ENCODE measurements around the gene APBB2. TPM values are rescaled to one million over a fixed set of nuclear protein-coding genes. Genes with fewer than 3 reads are reported as not detected.

The APBB2 gene
- polyA plus RNA-seq, 3 donors: 0.15 to 0.33 TPM; not detected in 1

- DNase-seq: no peak
- peaks cover 0 to 2% (median 2%) of the 10 kb centered on the region in 3 donors for H3K27me3 Mint-ChIP-seq (ENCODE audit: low read depth in 3 of 3)
- no peaks in the 10 kb centered on the region for H3K27me3 ChIP-seq (ENCODE audit: control insufficient read depth in 2 of 2, insufficient read depth in 2 of 2, low read length in 2 of 2)
- H3K9ac ChIP-seq (ENCODE audit: insufficient read depth, low read length, poor library complexity, severe bottlenecking): no peak overlapping the region
- H3K4me3 Mint-ChIP-seq: no peak overlapping the region
- H3K4me3 ChIP-seq (replicated peaks in 1 of 3; ENCODE audit: low read depth in 2 of 3, low read length in 3 of 3): no peak overlapping the region
- no peaks in the 10 kb centered on the region for H4K20me1 ChIP-seq (ENCODE audit: insufficient read depth, low read length)
- intact Hi-C loops (cut with micrococcal nuclease): no loop called here
- H3K4me2 ChIP-seq (replicated peaks; ENCODE audit: extremely low read depth, low read length, poor library complexity, severe bottlenecking): no peak overlapping the region
- no peaks in the 10 kb centered on the region for H3K9me3 ChIP-seq (replicated peaks in 1 of 2; ENCODE audit: control insufficient read depth in 1 of 2, insufficient read depth in 1 of 2, low read length in 2 of 2)
- H3K27ac Mint-ChIP-seq: peak overlapping the region in 1 of 7 donors; percentile 60
- peaks cover 29% of the 10 kb centered on the region for H3K4me1 Mint-ChIP-seq
- no peak overlapping the region for H3K27ac ChIP-seq (ENCODE audit: low read depth in 1 of 2, low read length in 2 of 2)
- no peak for TF ChIP-seq CTCF (IDR thresholded peaks at IDR 0.05)
- H3K36me3 ChIP-seq (replicated peaks in 1 of 2; ENCODE audit: control insufficient read depth in 1 of 2, insufficient read depth in 2 of 2, low read length in 2 of 2): no peaks in the 10 kb centered on the region
- WGBS (ENCODE audit: insufficient coverage): no CpG with 5 or more reads among the region's 3 CpGs
- H3K36me3 Mint-ChIP-seq: peaks cover 0 to 2% of the 10 kb centered on the region in 2 donors
- peaks cover 13 to 25% of the 10 kb centered on the region in 2 donors for H3K4me1 ChIP-seq (ENCODE audit: control insufficient read depth in 1 of 2, insufficient read depth in 2 of 2, low read length in 2 of 2)
- H2AFZ ChIP-seq (ENCODE audit: insufficient read depth, low read depth, low read length, poor library complexity, severe bottlenecking): no peak overlapping the region
- H3K79me2 ChIP-seq (ENCODE audit: insufficient read depth, low read length): no peaks in the 10 kb centered on the region
- H3K9me3 Mint-ChIP-seq: peaks cover 0 to 2% (median 0%) of the 10 kb centered on the region in 7 donors
Measured at GRCh38 chr4:40987151-40987550, 227.2 kb downstream of the APBB2 start.

- no peak for DNase-seq
- no peaks in the 10 kb centered on the region for H4K20me1 ChIP-seq (ENCODE audit: insufficient read depth, low read length)
- H3K79me2 ChIP-seq (ENCODE audit: insufficient read depth, low read length): no peaks in the 10 kb centered on the region
- H2AFZ ChIP-seq (ENCODE audit: insufficient read depth, low read depth, low read length, poor library complexity, severe bottlenecking): no peak overlapping the region
- intact Hi-C loops (cut with micrococcal nuclease): no loop called here
- H3K9ac ChIP-seq (ENCODE audit: insufficient read depth, low read length, poor library complexity, severe bottlenecking): no peak overlapping the region
- Mint-ChIP-seq H3K36me3 (no peaks in the 10 kb centered on the region), H3K4me3 (no peak overlapping the region), H3K9me3 (peaks cover 0 to 2% (median 0%) of the 10 kb centered on the region in 7 donors), H3K4me1 (peaks cover 21% of the 10 kb centered on the region), H3K27ac (no peak overlapping the region), H3K27me3 (ENCODE audit: low read depth in 3 of 3) (peaks cover 0 to 2% (median 2%) of the 10 kb centered on the region in 3 donors)
- peaks cover 12 to 18% of the 10 kb centered on the region in 2 donors for H3K4me1 ChIP-seq (ENCODE audit: control insufficient read depth in 1 of 2, insufficient read depth in 2 of 2, low read length in 2 of 2)
- no peak overlapping the region for H3K27ac ChIP-seq (ENCODE audit: low read depth in 1 of 2, low read length in 2 of 2)
- no peaks in the 10 kb centered on the region for H3K27me3 ChIP-seq (ENCODE audit: control insufficient read depth in 2 of 2, insufficient read depth in 2 of 2, low read length in 2 of 2)
- 94% methylated on average over 2 of the region's 3 CpGs for WGBS (ENCODE audit: insufficient coverage)
- no peak for TF ChIP-seq CTCF (IDR thresholded peaks at IDR 0.05)
- no peak overlapping the region for H3K4me2 ChIP-seq (replicated peaks; ENCODE audit: extremely low read depth, low read length, poor library complexity, severe bottlenecking)
- H3K4me3 ChIP-seq (replicated peaks in 1 of 3; ENCODE audit: low read depth in 2 of 3, low read length in 3 of 3): no peak overlapping the region
- H3K9me3 ChIP-seq (replicated peaks in 1 of 2; ENCODE audit: control insufficient read depth in 1 of 2, insufficient read depth in 1 of 2, low read length in 2 of 2): no peaks in the 10 kb centered on the region
- H3K36me3 ChIP-seq (replicated peaks in 1 of 2; ENCODE audit: control insufficient read depth in 1 of 2, insufficient read depth in 2 of 2, low read length in 2 of 2): no peaks in the 10 kb centered on the region
Measured at GRCh38 chr4:40986375-40986774, 228.0 kb downstream of the APBB2 start.
